GM18502 (cell line): ENCODE results near the gene GPRIN2.
"Not testable (repeated sequence)": the region's sequence is repeated elsewhere in the genome, so short reads cannot be mapped to it uniquely, and the experiment has no call there.

Experiments used
- ATAC-seq: cut with Tn5 transposase; IDR thresholded peaks from one replicate; pipeline ENCODE4 v1.9.1; 2021; ENCODE audit warnings: mild to moderate bottlenecking; ENCODE audit not compliant: unreplicated experiment, poor library complexity

Gene GPRIN2

DNA sequence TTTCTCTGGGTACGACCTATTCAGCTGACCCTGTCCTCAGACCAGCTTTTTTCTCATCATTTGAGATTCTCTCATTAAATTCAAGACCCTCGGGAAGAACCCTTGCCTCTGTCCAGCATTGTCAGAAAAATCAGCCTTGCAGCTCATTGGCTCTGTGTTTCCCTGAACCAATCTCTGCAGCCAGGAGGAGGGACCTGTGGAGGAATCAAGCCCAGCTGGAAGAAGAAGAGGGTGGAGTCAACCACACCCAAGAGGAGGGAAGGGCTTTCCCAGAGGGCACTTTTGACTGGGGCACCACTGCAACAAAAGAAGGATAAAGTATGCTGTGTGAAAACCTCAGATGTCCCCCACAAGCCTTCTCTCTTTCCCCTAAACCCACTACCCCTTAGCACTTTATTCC is 14.2 kb upstream of the GPRIN2 start:
- ATAC-seq, result not testable (repeated sequence)

DNA sequence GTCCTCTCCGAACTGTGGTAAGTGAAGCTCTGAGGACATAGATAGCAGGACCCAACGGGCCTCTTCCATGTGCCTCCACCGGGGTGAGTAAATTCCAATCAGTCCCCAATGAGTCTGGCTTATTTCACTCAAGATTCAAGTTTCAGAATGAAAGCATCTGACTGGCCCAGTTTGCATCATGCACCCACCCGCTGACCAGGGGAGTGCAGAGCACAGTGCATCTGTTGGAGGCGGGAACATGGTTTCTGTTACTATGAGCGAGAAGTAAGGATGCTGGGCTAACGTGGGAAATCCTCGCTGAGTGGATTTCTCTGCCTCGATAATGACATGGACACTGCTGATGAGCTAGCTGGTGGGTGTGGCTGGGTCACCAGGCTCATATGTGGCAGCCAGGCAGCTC is 10.7 kb upstream of the GPRIN2 start:
- ATAC-seq, result not testable (repeated sequence)

DNA sequence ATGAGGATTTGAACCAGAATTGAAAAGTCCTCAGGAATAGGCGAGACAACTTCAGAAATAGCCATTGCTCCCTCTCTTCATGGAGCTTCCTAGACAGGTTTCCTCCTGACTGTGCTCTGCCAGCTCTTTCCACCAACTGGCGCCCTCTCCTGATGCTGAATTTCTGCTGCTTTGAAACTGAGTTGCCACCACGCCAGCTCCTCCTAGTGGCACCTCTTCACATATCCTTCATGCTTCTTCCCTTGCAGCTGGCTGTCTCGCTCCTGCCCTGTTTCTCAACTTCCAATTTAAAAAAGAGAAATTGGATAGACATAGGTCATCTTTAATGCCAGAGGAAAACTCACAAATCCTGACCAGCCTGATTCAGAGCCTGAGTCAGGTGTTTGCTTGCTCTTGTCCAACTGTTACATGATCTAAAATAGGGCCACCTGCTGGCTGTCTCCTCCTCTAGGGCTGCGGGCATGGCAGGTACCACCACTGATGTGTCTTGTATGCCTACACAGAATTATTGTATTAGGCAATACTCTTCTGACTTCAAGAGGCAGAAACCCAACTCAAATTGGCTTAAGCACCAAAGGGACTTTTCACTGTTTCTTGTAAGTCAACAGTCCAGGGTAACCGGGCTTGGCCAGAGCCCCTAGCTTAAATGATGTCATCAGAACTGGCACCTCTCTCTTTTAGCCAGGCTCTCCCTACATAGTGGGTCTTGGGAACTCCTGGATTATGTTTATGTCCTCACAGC is 9.3 kb upstream of the GPRIN2 start:
- peak; percentile 83 for ATAC-seq

DNA sequence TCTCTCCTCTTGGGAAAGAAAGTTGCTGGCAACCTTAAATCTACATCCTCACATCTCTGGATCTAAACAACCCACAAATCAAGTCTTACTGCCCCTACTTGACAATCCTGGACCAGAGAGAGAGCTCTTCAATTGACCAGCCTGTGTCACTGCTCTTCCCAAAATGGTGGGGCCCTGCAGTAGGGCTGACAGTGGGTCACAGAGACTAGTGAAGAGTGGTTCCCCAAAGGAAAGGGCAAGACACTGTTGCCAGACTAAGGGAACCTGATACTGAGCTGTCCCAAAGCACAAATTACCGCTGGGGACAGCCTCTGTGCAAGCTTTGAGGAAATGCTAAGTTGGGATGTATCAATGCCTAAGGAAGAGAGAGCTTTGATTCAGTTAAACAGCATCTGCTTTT is 4.5 kb upstream of the GPRIN2 start:
- ATAC-seq, result no peak

DNA sequence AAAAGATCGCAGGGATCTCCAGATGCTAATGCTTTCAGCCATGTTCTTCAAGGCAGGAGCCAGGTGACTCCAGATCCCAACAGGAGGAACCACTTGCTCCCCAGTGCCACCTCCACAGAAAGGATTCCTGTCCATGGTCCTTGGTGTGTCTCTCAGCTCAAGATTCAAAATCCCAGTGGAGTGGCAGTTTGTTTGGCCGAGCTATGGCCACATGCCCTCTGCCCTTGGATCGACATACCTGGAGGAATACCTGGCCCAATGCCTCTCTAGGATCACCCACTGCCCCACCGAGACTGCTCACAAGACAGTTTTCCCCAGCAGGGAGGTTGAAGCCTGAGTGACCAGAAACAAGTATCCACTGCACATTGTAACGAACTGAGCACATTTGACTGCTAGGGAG is 3.9 kb upstream of the GPRIN2 start:
- ATAC-seq, result no peak

DNA sequence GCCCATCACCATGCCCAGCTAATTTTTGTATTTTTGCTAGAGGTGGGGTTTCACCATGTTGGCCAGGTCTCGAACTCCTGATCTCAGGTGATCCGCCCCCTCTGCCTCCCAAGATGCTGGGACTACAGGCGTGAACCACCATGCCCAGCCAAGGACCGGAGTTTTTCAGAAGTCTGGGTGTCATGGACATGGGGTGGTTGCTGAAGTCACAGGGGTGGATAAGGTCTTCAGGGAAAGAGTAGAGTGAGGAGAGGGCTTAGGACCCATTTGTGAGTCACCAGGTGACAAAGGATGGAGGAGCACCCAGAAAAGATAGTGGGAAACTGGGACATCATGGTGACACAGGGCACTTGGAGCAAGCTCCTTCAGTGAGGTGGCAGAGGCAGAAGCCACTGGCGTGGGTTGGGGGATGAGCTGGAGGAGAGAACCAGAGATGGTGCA is 2.8 kb upstream of the GPRIN2 start:
- no peak for ATAC-seq

DNA sequence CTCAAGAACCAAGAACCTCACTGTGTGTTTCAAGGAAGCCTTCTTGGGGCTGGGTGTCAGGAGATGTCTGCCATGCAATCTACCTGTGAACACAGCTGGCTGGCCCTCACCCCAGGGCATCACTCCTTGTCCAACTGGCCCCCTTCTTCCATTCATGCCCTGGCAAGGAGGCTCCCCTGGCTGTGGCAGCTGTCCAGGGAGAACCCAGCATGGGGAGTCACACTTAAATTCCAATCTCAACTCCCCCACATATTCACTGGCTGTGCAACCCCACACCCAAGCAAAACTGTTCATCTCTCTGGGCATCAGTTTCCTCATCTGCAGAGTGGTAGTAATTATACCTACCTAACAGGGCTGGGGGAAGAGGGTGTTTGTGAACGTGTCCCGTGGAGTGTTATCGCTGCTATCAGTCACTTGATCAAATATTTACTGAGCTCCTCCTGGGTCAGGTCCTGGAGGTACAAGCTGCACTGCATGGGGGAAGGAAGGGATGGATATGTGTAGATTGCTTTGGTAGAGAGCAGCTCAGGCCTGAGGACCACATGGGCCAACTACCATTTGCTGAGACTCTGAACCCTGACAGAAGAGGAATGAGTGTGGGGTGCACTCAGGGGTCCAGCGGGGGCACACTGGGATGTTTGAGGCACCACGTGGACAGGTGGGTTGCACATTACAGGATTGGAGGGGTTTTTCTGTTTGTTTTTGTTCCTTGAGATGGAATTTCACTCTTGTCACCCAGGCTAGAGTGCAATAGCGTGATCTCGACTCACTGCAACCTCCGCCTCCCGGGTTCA is 2.1 kb upstream of the GPRIN2 start:
- no peak for ATAC-seq

DNA sequence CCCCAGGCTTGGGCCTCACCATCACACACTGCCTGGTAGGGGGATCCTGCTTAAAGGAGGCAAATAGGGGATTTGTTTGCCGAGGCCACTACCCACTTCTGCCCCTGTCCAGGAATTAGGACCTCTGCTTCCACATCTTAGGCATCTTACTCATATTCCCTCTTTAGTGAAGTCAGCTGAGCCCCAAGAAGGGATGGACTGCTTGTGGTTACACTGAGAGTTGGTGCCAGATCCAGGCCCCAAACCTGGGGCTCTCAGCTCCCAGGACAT is 1.6 kb upstream of the GPRIN2 start:
- no peak for ATAC-seq

DNA sequence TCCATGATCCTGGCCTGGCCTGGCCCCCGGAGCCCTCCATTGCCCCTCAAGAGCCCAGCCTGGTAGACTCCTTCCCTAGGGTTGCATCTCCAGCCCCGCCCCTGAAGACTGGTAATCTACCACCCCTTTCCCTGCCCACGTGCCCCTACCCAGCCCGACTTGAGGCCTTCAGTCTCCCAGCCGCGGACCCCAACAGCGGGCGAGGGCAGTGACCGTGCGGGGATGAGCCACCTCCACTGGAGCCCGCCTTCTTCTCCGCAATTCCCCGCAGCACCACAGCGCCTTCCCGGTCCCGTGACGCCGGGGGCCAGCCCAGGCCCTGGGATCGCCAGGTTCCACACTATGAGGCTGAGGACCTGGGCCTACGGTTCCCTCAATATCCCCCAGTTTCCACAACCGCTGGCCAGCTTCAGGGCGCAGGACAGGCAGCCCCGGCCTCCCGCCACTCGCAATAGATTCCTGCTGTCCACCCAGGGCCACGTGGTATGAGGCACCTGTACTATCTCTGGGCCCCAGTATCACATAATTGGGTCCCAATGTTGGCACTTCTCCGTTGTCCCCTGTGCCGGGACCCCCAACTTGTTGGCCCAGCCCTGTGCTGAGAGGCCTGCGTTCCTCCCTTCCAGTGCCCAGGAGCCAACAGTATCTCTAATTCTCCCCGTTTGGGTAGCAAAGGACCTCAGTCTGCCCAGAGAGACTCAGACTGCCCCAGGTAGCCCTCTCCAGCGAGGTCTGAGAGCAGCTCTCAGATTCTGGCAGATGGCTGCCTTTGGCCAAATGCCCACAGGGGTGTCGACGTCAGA is 1.1 kb upstream of the GPRIN2 start:
- no peak for ATAC-seq

DNA sequence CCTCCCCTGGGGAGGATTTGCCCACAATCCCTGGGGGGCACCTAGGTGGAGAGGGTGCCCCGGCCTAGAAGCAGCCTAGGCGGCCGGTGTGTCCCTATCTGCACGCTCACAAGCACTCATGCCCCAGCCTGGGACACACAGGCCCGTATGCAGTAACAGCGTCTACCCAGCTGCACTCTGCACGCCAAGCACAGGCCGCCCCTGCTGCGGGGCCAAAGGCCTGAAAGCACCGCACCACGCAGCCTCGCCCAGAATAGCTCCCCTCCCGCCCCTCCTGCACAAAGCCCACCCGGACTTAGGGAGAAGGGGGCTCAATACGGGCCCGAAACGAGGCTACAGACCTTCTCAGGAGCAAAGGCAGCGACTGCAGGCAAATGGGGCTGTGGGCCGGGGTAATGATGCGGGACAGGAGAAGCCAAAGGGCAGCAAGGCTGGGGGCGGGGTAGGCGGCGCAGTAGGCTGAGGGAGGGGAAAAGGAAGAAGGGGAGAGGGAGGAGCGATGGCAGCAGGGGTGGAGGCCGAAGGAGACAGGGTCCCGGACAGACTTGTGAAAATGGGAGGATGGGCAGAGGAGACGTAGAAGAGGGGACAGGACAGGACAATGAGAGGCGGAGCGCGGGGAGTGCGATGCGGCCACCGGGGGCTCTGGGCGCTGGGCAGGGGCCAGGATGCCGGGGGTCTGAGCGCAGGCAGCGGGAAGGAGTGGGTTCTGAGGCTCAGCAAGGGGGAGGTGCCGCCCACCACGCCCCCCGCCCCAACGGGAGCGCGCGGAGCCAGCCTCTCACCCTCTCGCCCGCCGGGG is 544 bp downstream of the GPRIN2 start:
- ATAC-seq, result no peak

DNA sequence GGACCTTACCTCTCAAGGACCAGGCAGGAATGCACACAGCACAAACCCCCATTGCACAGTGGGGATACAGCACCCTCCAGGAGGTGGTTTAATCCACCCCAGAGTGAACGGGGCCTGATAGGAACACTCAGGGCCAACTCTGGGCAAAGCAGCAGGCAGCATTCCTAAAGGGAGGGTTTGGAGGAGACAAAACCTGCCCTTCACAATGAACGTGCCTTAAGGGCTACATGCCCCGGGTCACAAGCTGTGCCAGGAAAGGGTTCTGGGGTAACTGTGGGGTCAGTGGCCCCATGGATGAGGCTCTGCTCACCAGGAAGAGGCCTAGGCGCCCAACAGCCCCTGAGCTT is 1.1 kb downstream of the GPRIN2 start:
- no peak for ATAC-seq

DNA sequence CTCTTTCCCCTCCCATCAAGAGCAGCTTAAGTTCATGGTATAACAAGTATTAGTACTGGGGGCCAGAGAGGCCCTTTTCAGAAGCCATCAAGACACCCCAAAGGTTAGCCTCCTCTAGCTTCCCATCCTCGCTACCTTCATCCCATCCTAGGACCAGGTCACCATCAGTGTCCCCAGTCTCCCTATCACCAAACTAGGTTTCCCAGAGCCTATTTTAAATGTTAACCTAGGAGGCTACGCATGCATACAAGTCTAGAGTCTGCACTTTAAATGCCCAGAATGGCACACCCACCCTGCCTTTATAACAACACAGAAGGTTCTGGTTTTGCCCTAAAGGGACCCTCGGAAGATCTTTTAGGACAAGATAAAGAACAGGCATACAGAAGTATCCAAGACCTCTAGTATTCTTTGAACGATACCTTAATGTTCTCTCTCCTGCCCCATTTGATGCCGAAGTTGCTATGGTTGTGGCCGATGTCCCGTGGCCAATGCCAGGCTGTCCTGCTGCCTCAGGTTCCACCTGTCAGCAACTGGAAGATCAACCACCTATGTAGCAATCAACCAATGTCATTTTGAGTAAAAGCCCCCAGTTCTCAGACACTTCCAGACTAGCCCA is 2.2 kb downstream of the GPRIN2 start:
- no peak for ATAC-seq

DNA sequence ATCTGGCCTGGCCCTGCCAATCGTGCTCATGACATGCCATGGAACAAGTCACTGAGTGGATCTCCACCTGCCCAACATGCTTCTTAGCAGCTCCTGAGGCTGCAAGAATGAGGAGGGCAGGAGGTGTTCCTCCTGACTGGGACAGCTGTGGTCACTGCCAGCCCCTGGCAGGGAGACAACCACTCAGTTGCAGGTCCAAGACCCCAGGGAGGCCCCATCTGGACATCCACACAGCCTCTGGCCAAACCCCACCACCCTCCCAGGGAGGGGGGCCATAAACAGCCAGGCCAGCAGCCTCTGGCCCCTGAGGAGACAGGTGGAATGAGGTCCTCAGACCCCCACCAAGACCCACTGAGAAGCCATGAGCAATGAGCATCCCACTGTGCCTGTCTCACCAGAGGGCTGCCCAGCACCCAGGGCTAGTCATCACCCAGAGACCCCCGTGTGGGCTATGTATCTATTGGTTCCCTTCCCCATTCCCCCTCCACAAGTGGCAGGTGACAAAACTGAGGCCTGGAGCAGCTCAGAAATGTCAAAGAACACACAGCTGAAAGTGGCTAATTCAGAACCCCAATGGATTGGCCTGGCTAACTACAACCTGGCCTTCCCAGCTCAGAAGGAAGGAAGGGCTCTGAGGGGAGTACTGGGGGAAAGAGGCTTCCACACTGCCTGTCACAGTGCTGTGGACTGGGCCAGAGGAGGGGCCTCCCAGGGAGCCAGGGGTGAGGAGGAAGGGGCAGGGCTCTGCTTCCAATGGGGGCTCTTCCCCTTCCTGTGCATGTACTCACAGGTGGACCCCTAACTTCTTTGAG is 3.0 kb downstream of the GPRIN2 start:
- no peak for ATAC-seq

DNA sequence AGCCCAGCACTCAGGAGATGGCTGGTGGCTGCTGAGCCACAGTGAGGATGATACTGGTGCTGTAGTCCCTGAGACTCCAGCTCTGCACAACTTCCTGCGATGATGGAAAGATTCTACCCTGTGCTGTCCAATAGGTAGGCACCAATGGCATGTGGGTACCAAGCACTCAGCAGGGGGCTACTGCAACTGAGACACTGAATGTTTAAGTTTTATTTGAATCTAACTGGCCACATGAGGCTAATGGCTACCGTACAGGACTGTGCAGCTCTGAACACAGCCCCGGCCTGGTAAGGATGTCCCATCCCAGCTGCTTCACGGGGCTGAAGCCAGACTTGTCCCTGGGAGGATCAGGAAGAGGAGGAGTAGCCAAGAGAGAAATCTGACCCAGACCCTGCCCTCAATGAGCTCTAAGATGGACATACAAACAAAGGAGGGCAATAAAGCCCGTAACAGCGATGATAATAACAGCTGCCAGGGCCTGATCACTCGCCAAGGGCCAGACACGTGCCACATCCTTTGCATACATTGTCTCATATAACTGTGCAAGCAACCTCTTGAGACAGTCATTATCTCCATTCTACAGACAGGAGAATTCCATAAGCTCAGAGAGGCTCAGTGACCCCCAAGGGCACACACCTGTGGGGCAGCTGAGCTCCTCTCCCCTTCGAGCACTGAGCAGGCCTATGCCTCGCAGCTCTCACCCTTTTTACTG is 3.8 kb downstream of the GPRIN2 start:
- ATAC-seq, result no peak

DNA sequence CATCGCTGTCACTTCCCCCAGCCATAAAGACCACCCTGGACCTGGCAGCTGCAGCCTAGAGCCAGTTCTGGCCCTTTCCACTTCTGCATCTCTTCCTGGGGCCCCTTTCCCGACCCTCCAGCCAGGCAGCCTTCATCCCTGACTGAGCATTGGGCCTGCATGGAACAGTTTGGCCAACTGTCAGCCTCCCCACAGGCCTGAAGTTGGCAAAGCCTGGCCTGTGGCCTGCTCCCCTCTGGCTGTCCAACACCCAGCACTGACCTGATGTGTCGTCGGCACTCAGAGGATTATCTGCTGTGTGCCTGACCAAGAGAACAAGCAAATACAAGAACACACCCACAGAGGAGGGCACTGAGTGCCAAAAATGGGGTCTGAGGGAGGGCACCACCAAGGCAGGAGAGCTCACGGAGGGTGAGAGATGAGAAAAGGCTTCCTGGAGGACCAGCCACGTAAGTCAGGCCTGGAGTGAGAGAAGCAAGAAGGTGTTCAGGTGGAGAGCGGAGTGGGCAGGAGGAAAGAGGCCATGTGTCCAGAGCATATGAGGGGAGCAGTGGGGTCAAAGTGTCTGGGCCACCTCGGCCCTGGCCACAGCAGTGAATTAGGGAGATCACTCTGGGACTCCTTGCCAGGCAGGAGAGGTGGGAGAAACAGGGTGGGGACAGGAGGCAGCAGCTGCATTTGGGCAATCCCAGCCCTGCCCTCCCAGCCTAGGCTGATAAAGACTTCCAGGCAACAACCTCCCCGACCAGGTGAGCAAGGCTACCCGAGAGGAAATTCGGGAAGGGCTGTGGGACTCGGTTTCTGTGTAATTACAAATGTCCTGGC is 4.5 kb downstream of the GPRIN2 start:
- no peak for ATAC-seq

DNA sequence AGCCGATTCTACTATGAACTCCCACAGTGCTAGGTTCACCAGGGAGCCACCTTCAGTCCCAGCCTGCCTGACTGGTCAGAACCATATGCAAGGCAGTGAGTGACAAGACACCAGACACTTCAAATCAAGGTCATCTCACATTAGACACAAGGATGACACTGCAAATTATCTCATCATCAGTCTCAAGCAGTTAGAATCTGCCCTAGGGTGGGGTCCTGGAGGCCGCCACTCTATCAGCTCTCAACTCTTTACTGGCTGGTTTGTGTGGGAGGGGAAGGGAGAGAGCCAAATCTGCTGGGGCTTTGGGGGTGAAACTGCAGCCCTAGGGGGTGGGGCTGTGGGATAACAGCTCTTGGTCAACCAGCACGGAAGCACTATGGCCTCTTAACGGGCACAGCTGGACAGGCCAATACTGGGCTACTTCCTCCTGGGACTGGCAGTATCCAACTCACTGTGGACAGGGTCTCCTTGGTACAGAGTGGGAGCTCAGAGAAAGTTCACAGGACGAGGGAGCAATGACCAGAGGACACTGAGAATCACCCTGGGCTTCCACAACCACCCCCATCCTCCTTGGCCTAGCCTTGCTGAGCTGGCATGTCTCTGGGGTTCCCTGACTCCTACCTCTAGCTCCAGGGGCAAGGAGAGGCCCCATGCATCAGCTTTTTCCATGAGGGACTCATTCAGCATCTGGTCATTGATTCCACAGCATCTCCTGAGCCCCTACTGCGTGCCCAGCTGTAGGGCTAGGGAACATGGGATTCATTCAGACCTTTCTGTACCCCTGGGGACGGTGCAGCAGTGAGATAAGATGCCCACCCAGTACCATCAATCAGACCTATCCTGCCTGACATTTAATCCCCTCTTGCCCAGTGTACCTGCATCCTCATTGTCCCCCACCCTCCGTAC is 5.4 kb downstream of the GPRIN2 start:
- no peak for ATAC-seq
